Stimulated activated CD4-positive, alpha-beta T cell treated with anti-CD3 and anti-CD28 coated beads, TNF-alpha, amount 100 ng/mL, for 1 hour (primary cell): ENCODE measurements around the gene NR2F1.

Experiments
- DNase-seq, 3 donors: peaks; one replicate each; pipeline ENCODE4 v3.0.0-alpha.2; 2020; ENCODE audit warnings: low read depth in 3 of 3, low spot score in 1 of 3

NR2F1 gene

DNA sequence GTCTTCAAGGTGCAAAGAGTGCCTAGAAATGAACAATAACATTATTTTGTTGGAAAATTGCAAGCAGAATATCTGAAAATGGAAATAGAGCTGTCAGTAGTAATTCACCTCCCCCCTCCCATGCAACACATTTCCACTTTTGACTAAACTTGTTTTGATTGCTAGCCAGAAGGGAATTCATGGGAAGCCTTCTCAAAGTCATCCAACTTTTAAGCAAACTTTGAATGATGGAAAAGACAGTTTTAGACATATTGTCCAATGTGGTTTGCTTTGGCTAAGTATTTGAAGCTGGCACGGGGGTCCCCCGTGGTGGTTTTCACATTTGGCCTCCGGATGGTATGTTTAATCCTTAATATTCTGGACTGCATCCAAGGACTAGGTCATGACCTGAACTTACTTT is 7.5 kb downstream of the NR2F1 start:
- no peak for DNase-seq

DNA sequence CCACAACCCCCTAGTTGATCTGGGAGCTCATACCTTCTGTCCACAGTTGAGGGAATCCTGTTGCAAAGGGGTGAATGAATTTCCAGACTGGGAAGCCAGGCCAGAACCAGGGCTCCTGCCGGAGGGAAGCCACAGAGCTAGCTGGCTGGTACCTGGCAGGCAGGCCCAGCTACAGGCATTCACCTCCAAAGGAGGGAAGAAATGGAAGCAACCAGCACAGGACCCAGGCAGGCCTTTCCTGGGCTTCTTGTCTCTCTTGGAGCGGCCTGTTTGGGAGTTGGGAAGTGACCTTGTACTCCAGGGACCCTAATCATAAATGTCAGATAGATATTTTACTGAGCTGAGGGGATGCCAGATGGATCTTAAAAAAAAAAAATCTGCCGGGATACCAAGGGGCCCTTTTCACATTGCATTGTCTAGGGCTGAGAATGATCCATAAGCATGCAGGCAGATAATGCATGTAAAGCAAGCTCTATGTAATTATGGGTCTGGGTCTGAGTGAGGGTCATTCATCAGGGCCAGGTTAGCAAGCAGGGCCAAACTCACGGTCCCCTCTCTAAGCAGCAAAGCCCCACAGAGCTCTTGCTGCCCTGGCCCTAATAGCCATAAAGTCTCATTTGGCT is 8.4 kb downstream of the NR2F1 start:
- no peak for DNase-seq

- no peak for DNase-seq
These were observed 9.9 kb downstream of the NR2F1 start for GRCh38 chr5:93592883-93593282.

DNA sequence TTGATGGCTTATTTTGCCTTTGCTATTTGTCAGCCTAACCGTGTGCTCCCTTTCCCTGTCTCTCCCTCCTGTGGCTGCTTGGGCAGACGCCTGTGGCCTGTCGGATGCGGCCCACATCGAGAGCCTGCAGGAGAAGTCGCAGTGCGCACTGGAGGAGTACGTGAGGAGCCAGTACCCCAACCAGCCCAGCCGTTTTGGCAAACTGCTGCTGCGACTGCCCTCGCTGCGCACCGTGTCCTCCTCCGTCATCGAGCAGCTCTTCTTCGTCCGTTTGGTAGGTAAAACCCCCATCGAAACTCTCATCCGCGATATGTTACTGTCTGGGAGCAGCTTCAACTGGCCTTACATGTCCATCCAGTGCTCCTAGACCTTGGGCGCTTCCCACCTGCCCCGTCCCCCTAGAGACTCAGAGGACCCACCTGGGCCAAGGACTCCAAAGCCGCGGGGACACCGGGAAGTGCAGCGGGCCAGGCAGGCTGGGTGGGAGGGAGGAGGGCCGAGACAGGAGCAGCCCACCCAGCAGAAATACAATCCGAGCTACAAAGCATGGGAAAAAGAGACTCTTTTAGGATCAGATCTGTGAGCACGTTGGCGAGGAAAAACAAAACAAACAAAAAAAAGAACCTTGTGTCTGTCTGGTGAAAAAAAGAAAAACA is 10.6 kb downstream of the NR2F1 start:
- no peak for DNase-seq

- no peak for DNase-seq
These were observed 11.8 kb downstream of the NR2F1 start for GRCh38 chr5:93594591-93595419.

GRCh38 chr5:93595420-93596147 is 12.6 kb downstream of the NR2F1 start:
- DNase-seq: no peak

DNA sequence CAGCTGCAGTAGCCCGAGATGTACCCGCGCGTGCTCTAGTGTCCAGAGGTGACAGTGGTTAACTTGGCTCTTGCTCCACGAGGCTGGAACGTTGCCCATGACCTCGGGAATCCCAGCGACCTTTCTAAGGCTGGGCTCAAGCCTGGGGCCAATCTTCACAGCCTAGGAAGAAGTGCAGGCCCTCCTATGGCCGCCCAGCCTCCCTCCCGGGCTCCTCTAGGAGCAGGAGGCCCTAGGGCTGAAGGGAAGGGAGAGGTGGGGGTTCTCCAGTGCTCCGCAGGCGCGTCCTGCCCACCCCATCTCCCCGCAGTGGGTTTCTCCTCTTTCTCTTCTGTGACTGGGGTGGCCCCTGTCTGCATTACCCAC is 13.3 kb downstream of the NR2F1 start:
- no peak for DNase-seq

- no peak for DNase-seq
These were observed 13.9 kb downstream of the NR2F1 start for GRCh38 chr5:93596676-93597490.

DNA sequence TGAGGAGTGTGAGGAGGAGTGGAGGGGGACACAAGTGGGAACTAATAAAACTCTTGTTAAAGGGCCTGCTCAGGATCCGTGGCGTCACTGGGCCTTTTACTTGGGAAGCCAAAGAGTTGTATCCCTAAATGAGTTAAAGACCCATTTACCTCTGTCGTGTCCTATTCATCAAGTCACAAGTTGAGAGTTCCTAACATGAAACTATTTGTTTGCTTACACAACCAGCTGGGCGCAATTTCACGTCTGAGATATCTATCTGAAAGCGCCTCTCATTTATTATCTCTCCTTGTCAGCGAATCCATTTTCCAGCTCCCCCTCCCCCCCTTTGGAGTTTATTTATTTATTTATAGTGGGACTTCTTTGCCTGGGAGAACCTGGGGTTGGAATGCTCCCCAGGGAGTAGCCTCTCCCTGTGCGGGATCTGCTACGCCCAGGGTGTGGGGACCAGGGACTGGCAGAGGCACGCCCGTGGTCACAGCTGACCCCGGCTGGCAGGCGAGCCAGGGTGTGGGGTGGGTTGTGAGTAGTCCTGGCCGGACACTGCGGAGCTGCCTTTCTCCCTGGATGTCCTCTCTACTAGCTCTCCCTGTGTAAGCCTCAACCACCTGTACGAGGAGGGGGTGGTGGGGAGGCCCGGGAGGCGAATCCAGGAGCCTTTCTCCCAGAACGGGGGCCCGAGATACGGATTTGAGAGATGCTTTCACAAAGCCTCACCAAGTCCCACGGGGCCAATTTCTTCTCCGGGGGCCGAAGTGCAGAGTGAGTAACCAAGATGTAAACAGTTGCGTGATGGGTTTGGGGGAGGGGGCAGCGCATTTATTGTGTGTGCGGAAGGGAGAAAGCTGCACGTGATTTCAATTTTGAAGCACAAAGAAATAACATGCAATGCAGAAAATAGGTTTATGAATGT is 15.3 kb downstream of the NR2F1 start:
- no peak for DNase-seq

GRCh38 chr5:93599001-93599379 is 16.0 kb downstream of the NR2F1 start:
- DNase-seq: no peak

DNA sequence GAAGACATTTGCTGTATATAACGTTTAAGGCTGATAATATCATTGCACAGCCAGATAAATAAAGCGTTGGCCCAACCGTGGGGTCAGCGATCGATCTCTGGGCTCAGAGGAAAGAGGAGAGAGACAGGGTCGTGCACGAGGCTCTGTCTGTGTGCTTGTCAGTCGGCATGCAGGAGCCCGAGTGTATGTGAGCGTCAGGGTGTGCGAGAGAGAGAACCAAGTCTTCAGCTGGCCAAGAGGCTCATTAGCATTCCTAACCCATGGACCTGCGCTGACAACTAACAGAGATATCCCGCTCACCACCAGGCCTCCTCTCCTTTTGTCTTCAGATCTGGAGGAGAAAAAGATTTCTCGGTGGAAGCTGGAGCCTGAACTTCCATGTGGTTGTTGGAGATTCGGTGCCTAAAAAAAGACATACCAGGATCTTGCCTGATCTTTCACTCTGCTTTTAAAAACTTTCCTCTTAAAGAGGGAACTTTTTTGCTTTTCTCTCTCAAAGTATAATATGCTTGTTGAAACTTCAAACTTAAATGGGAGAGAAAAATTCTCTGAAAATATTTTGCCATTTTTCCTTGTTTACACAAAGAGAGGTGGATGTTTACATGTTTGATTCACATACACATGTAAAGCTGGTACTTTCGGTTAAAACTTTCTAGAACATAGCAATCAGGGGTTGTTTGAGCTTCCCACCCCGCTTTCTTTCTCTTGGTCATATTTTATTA is 16.5 kb downstream of the NR2F1 start:
- DNase-seq: no peak

DNA sequence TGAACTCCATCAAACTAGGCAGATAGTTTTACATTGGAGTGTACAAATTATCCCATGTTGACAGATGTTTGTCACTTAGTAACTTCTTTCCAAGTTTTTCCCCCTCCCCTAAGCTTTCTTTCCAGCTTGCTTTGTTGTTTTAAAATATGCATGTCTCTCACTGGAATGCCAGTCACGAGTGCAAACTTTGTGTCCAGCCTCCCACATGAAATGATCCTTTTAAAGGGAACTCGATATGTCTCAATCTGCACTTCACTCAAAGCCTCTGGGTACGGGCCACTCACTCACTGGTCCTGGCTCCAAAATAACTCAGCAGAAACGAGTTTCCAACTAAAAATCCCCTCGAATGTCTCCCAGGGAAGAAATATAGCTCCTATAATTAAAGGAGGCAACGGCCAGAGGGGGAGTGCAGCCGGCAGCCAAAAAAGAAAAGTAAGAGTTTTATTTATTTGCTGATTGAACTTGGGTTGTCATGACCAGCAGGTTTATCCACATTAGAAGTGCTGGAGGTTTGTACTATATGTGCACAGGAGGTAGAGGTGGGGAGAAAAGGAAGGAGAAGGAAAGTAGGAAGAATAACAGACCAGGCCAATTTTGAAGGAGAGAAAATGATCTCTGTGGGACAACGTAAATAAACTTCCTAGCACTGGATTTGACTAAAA is 17.5 kb downstream of the NR2F1 start:
- DNase-seq: no peak

DNA sequence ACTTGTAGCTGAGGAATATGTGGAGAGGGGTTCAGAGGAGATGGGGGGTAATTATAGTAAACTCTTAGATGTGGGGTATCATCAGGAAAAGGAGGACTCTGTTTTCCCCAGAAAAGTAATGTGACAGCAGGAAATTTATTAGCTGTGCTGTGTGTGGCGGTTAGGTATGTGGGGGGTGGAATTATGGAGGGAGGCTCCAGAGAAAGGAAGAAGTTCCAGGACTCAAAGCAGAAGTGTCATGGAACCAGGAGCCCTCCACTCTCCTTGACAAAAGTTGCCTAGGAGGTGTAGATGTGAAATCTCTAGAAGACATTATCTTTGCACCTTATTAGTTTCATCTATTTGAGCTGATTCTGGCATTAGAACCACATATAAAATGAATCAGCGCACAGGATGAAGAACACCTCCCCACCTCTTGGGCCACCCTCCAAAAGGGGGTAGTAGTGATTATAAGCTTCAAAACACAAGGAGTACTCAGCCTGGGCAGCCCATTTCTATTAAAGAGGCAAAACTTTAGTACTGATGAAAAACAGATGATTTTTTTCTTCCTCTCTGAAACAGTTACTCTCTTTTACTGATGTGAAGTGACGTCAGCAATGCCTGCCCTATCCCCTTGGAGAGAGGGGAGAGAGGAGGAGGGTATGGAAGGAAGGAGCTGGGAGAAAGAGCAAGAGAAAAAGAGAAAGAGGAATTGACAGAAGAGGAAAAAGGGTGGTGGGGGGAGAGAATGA is 18.2 kb downstream of the NR2F1 start:
- no peak for DNase-seq

GRCh38 chr5:93601802-93602155 is 18.8 kb downstream of the NR2F1 start:
- DNase-seq: no peak

- DNase-seq: no peak
These were observed 19.4 kb downstream of the NR2F1 start for GRCh38 chr5:93602241-93603077.

DNA sequence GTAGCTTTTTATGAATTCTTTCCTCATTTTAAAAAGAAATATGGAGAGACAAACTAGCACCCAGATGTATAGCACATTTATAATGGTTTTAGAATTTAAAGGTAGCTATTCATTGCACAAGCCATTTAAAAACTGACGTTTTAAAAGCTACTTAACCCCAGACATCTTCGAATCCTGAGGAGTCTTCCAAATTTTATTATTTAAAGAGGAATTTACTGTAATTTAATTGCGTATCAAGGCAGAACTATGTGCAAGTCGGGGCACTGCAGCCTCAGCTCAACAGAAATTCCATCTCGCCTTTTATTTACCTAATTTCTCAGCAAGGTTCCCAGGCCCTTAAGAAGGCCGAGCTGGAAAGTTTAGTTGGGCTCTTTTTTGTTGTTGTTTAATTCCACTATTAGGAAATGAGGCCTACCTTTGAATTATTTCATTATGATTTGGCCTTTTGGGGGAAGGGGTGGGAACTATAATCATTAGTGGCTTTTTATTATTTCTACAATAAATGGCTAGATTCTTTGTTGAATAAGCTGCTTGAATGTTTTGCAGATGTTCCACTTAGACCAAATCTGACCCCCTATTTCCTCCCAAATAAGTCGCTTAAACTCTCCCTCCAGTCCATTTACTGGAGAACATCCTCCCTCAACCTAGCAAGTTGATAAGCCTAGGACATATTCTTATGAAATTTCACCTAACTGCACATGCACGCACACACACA is 20.2 kb downstream of the NR2F1 start:
- no peak for DNase-seq
